Measurements from ENCODE around the gene TMBIM6.

DNA sequence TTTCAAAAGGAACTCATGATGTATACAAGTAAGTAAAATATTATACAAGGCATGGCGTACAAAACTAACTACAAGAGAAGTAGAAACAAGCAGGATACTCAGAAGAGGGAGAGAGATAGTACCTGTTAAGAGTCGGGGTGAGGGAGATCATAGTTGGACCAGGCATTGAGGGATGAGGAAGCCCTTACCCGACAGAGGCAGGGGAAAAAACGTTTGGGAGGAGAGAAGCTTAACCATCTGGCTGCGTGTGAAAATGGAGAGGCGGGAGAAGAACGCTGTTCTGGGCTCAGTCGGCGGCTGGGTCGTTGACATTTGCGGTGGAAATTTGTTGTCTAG lies 33.6 kb upstream of the TMBIM6 start:
- TF ChIP-seq POLR2A (IDR thresholded peaks at IDR 0.05; ENCODE audit: low read depth, low read length): no peak
- TF ChIP-seq POLR2AphosphoS5 (IDR thresholded peaks at IDR 0.05; ENCODE audit: low read depth, low read length): no peak
- TF ChIP-seq TAF1 (IDR thresholded peaks at IDR 0.05; ENCODE audit: borderline replicate concordance, low read depth, low read length): no peak

Measured in GM12892 (cell line).